Renal pelvis (tissue), 4 donors: ENCODE measurements around the gene ASAP3. TPM values are rescaled to one million over a fixed set of nuclear protein-coding genes. Genes with fewer than 3 reads are reported as not detected.

Experiments used
- DNase-seq: peaks from one replicate; pipeline ENCODE4 v3.0.0-alpha.2; 2013
- polyA plus RNA-seq, 3 donors: library from polyadenylated mRNA; unstranded; fragments of 120-200 nt; gene quantifications; one replicate each; pipeline ENCODE4 v1.2.1, GENCODE V29; 2013; ENCODE audit not compliant: insufficient read length in 3 of 3

Gene ASAP3
- polyA plus RNA-seq, 3 donors, result 33.3 to 38.7 (median 34.2) TPM

GRCh38 chr1:23424293-23425192 is 59.4 kb downstream of the ASAP3 start, which contains the start of gene TCEA3:
TCEA3 (minus strand) TSS chr1:23424748; CDS start chr1:23424633, 115 bp downstream.
- DNase-seq, result no peak

DNA sequence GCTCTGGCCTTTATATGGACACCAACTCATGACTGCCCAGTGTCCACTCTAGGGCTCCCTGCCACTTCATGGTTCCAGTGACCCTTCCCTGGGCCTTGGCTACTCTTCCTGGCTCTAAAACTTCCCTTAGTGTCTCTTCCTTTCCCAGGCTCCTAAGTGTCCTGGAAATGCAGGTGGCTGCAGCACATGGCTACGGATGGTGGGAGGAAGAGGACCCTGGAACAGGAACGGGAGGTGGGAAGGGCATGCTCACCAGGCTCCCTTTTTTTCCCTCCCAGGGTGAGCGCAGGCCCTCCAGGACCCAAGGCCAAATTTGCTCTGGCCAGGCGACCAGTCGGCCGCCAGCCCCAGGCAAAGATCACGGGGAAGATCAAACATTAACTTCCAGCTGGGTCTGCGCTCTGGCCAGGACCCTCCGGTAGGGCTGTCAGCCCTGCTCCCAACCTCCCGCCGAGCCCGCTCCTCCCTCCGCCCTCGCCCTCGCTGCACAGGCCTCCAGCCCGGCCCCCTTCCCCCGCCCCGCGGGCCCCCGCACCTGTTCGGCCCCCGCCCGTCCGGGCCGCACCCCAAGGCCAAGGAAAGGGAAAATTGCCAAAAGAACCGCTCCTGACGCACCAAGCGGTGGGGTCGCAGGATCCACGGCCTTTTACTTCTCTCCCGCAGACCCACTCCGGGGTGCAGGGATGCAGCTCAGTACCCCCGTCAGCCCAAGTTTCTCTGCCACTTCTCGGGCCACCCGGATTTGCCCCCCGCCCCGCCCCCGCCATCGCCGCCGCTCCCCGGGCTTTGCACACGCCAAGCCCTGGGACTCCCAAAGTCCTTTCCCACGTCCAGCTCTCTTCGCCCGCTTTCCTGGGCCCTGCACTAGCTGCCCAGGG is 60.3 kb downstream of the ASAP3 start:
- no peak for DNase-seq

DNA sequence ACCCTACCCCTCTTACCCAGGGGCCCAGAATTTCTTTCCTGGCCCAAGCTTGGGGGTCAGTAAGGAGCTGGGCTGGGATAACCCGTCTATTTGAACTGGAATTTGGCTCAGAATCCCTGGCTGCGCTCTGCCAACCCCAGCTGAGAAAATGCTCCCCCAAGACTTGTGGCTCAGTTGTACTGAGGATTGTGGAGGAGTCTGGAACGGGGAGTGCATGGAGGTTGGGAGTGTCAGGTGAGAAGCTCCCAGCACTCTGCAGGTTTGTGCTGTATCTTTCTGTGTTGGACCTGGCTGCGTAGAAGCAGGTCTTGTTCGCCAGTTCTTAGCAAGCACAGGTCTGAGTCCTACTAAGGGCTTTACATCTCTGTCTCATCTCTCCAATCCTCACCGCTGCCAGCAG is 61.0 kb downstream of the ASAP3 start:
- no peak for DNase-seq

GRCh38 chr1:23422241-23422877 is 61.6 kb downstream of the ASAP3 start:
- no peak for DNase-seq

GRCh38 chr1:23421753-23422240 is 62.2 kb downstream of the ASAP3 start:
- no peak for DNase-seq

GRCh38 chr1:23421343-23421742 is 62.6 kb downstream of the ASAP3 start:
- DNase-seq, result no peak

DNA sequence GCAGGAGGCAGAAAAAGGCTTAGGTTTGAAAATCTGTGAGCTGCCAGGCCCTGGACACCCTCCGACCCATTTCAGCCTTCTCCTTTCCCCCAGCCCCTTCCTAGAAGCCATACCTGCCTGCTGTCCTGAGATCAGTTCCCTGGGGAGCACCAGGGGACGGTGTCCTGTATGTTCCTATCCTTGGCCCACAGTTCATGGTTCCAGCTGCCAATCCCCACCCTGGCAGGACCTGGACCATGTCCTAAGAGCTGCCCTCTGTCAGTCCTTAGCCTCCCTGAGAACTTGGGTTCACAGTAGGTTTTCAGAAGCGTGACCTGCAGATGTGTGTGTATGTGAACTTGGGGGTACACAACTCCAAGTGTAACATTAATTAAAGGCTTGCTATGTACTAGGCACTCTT is 63.2 kb downstream of the ASAP3 start:
- DNase-seq, result no peak

DNA sequence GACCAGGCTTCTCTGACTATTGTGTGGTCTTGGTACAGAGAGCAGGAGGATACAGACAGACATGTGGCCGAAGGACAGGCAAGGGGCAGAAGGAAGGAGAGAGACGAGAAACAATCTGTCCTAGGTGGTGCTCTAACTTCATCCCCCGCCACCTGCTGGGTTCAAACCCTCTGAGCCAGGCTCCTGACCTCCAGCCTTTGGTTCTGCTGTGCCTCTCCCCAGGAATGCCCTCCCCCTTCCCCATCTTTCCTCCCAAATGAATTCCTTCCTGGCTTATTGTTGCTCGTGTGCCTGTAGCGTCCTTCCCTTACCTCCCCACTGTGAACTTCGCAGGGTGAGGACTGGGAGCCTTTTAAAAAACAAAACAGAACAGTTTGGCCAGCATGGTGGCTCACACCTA is 64.8 kb downstream of the ASAP3 start:
- no peak for DNase-seq

- no peak for DNase-seq
These were observed 66.4 kb downstream of the ASAP3 start for GRCh38 chr1:23417570-23417969.

DNA sequence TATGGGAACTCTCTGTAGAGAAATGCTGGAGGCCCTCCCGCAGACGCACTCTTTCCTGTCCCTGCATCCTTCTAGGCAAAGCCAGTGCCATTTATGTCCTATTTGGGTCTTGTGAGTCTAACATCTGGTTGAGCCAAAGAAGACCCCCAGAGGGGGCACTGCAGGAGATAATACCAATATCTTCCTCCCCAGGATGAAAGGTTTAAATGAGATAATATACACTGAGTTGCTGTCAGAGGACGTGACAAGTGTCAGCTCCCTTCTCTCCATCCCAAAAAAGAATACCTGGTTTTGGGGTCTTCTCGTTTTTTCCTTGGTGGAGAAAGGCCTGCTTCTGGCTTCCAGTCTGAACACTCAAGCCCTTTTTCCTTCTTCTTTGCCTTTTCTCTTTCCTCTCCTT is 67.0 kb downstream of the ASAP3 start:
- no peak for DNase-seq

- DNase-seq, result no peak
These were observed 75.1 kb downstream of the ASAP3 start for GRCh38 chr1:23408797-23409290.

DNA sequence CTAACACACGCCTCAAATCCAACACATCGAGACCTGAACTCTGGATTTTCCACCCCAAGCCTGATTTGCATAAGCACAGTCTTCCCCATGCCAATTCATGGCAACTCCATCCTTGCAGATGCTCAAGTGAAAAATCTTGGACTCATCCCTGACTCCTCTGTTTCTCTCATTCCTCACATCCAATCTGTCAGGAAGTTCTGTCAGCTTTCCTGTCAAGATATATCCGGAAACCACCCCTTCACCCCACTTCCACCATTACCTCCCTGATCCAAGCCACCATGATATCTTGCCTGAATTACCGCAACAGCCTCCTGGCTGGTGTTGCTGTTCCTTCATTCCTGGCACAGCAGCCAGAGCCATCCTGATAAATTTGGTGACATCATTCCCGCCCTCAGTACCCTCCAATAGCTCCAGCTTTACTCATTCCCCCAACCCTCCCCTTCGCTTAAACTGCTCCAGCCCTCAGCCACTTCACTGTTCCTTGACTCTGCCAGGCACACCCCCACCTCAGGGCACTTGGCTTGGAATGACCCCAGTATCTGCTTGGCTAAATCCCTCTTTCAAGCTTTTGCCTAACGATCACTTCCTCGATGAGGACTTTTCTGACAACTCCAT is 76.9 kb downstream of the ASAP3 start:
- no peak for DNase-seq

- no peak for DNase-seq
These were observed 78.0 kb downstream of the ASAP3 start for GRCh38 chr1:23405946-23406345.

DNA sequence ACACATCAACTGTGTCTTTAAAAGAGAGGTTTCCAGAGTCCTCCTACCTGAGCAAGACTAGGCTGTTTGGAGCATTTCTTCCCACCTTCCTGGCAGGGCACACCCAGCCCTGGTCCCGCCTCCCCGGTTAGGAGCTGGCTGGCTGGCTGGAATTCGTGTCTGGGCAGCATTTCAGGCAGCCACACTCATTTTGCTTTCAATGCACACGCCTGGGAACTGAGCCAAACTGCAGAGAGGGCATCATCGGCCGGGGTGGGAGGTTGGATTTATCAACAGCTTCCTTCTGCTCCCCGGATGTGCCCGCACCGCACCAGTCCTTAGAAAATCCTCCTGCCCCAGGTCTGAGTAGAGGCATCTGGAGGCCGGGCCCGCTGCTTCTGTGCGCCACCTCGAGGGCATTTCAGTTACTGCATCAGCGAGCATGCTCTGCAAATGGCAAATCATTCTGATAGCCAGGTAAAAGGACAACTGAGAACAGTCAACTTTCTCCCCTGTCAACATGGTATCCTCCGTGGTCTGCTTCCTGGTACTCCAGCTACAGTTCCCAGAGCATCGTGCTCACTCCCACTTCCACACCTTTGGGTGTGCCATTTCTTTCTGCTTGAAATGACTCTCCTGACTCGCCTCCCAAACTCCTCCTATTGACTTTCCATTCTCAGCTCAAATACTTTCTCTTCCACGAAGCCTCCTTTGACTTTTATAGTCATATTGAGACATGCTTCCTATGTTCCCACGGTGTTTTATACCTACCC is 80.1 kb downstream of the ASAP3 start:
- peak; percentile 79 for DNase-seq

DNA sequence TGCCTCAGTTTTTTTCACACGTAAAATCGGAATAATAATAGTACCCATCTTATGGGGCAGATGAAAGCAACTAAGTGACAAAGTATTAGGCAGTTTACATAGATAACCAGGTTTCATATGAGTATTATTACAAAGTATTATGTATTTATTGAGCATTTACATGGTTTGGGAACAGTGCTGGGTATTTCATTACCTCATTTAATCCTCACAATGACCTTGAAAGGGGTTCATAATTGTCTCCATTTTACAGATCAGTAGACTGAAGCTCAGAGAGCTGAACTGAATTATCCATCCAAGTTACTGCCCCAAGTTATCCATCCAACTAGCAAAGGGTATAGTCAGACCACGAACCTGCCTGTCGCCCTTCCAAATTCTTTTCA is 80.6 kb downstream of the ASAP3 start:
- no peak for DNase-seq

GRCh38 chr1:23403038-23403336 is 81.0 kb downstream of the ASAP3 start:
- no peak for DNase-seq

- no peak for DNase-seq
These were observed 81.5 kb downstream of the ASAP3 start for GRCh38 chr1:23402286-23403037.

- DNase-seq, result no peak
These were observed 82.7 kb downstream of the ASAP3 start for GRCh38 chr1:23401313-23401712.

DNA sequence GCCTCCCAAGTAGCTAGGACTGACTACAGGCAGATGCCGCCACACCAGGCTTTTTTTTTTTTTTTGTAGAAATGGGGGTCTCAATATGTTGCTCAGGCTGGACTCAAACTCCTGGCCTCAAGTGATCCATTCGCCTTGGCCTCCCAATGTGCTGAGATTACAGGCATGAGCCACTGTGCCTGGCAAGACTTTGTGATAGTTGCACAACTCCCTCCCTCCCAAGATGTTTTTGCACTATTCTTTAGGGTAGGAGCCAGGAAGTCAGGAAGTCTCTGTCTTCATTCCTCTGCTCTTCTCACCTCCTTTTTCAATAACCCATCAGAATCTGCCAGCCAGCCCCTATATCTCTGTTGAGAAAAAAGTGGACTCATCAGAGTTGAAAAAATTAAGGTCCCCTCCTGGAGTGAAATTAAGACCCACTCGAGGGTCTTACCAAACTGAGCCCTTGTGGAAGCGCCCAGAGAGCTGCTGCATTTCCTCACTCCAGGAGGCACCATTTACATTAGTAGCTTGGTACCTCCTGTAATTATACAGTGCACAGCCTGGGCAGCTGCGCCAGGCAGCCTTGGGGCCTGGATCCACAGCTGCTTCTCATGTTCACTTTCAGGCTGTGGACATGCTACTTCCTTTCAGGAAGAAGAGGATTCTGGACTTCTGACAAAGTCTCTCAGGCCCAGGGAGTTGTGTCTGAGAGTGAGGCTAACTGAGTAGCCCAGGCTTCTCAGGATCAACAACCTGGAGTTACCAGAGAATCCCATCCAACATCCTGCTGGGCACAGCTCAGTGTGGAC is 83.5 kb downstream of the ASAP3 start:
- no peak for DNase-seq
